ENCODE data around the gene RPN1.
"Not testable (repeated sequence)": the region's sequence is repeated elsewhere in the genome, so short reads cannot be mapped to it uniquely, and the experiment has no call there.

RPN1 gene

DNA sequence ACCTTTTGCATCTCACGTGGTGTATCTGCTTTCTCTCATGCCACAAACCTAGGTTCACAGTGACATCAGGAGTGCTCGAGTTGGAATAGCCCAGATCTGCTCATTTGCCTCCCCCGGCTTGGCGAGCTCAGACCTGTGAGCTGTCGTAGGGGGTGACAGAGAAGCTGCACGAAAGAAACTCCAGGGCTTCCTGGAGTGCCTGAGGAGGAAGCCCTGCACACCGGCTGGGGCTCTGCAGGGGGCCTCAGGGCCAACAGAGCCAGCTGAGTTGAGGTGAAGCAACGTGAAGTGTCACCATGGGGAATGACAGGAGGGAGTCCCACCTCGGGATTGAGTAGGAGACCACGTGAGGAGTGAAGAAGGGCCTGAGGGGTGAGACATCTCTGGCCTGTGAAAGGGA lies 62.5 kb downstream of the RPN1 start:
- no peaks in the 10 kb centered on the region for H3K9me3 ChIP-seq (ENCODE audit: control insufficient read depth, insufficient read depth, low read length)
- H3K4me1 ChIP-seq (ENCODE audit: control insufficient read depth, insufficient read depth, low read length): peaks cover 8% of the 10 kb centered on the region; the same call in 1 of the 2 replicates
- H3K27ac ChIP-seq (ENCODE audit: low read depth, low read length): no peak overlapping the region
- H3K9ac ChIP-seq (ENCODE audit: low read depth, low read length): no peak overlapping the region
- no peak overlapping the region for H3K4me3 ChIP-seq (ENCODE audit: low read depth, low read length)
- peaks cover 7% of the 10 kb centered on the region; the same call in 1 of the 2 replicates for H3K27me3 ChIP-seq (ENCODE audit: control insufficient read depth, insufficient read depth, low read length)
- no peaks in the 10 kb centered on the region for H3K36me3 ChIP-seq (ENCODE audit: control insufficient read depth, insufficient read depth, low read length)

DNA sequence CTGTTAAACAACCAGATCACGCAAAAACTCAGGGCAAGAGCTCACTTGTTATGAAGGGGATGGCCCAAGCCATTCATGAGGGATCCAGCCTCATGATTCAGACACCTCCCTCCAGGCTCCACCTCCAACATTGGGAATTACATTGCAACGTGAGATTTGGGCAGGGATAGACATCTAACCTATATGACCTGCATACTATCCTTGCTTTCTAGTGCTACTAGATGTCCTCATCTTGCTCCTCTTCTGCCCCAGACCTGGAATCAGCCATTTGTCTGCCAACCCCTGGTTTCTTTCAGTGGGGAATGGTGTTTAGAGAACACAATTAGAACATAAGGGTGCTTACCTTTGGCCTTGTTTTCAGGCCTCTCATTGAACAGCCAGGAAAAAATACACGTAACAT lies 63.2 kb downstream of the RPN1 start:
- H3K9me3 ChIP-seq (ENCODE audit: control insufficient read depth, insufficient read depth, low read length): no peaks in the 10 kb centered on the region
- no peaks in the 10 kb centered on the region for H3K36me3 ChIP-seq (ENCODE audit: control insufficient read depth, insufficient read depth, low read length)
- no peak overlapping the region for H3K9ac ChIP-seq (ENCODE audit: low read depth, low read length)
- H3K27me3 ChIP-seq (ENCODE audit: control insufficient read depth, insufficient read depth, low read length): peaks cover 10% of the 10 kb centered on the region; the same call in 1 of the 2 replicates
- 0 out of 2 replicates have a peak, but pooled peaks cover 3% of the 10 kb centered on the region for H3K4me1 ChIP-seq (ENCODE audit: control insufficient read depth, insufficient read depth, low read length)
- H3K4me3 ChIP-seq (ENCODE audit: low read depth, low read length): no peak overlapping the region
- no peak overlapping the region for H3K27ac ChIP-seq (ENCODE audit: low read depth, low read length)

DNA sequence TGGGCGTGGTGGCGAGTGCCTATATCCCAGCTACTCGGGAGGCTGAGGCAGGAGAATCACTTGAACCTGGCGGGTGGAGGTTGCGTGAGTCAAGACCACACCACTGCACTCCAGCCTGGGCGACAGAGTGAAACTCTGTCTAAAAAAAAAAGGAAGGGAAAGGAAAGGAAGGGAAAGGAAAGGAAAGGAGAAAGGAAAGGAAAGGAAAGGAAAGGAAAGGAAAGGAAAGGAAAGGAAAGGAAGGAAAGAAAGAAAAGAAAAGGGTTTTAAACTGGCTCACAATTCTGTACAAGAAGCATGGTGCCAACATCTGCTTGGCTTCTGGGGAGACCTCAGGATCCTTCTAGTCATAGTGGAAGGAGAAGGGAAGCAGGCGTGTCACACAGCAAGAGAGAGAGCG lies 63.7 kb downstream of the RPN1 start:
- not testable (repeated sequence) for H3K4me1 ChIP-seq (ENCODE audit: control insufficient read depth, insufficient read depth, low read length)

DNA sequence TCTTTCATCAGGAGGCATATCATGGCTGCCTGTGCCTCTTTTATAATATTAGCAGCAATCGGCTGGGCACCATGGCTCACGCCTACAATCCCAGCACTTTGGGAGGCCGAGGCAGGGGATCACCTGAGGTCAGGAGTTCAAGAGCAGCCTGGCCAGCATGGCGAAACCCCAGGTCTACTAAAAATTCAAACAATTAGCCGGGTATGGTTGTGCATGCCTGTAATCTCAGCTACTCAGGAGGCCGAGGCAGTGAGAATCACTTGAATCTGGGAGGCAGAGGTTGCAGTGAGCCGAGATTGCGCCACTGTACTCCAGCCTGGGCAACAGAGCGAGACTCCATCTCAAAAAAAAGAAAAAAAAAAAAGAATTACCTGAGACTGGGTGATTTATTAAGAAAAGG lies 64.2 kb downstream of the RPN1 start:
- not testable (repeated sequence) for H3K4me3 ChIP-seq (ENCODE audit: low read depth, low read length); H3K27ac ChIP-seq (ENCODE audit: low read depth, low read length); H3K27me3 ChIP-seq (ENCODE audit: control insufficient read depth, insufficient read depth, low read length); H3K4me1 ChIP-seq (ENCODE audit: control insufficient read depth, insufficient read depth, low read length); H3K36me3 ChIP-seq (ENCODE audit: control insufficient read depth, insufficient read depth, low read length); H3K9me3 ChIP-seq (ENCODE audit: control insufficient read depth, insufficient read depth, low read length); H3K9ac ChIP-seq (ENCODE audit: low read depth, low read length)

More for the DNA sequence above, 63.7 kb downstream of the RPN1 start:
- H3K27ac ChIP-seq (ENCODE audit: low read depth, low read length); H3K4me3 ChIP-seq (ENCODE audit: low read depth, low read length); H3K36me3 ChIP-seq (ENCODE audit: control insufficient read depth, insufficient read depth, low read length); H3K9me3 ChIP-seq (ENCODE audit: control insufficient read depth, insufficient read depth, low read length); H3K27me3 ChIP-seq (ENCODE audit: control insufficient read depth, insufficient read depth, low read length); H3K9ac ChIP-seq (ENCODE audit: low read depth, low read length): not testable (repeated sequence)

DNA sequence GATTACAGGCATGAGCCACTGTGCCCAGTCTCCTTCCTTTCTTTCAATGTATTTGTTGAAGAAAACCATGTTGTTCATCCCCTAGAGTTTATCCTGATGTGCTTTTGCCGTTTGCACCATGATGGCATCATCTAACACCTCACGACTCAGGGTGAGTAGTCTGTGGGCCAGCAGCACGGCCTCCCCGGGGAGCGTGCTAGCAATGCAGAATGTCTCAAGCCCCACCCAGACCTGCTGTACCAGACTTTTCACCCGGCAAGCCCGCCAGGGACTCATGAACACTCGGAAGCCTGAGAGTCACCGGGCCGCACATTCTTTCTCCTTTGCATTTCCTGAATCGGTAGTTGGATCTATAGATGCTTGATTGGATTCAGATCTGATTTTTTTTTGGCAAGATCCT lies 64.6 kb downstream of the RPN1 start:
- H3K27me3 ChIP-seq (ENCODE audit: control insufficient read depth, insufficient read depth, low read length): peaks cover 10% of the 10 kb centered on the region; the same call in 1 of the 2 replicates
- no peaks in the 10 kb centered on the region for H3K36me3 ChIP-seq (ENCODE audit: control insufficient read depth, insufficient read depth, low read length)
- 0 out of 2 replicates have a peak, but pooled peaks cover 3% of the 10 kb centered on the region for H3K4me1 ChIP-seq (ENCODE audit: control insufficient read depth, insufficient read depth, low read length)
- no peaks in the 10 kb centered on the region for H3K9me3 ChIP-seq (ENCODE audit: control insufficient read depth, insufficient read depth, low read length)
- H3K4me3 ChIP-seq (ENCODE audit: low read depth, low read length): no peak overlapping the region
- no peak overlapping the region for H3K27ac ChIP-seq (ENCODE audit: low read depth, low read length)
- H3K9ac ChIP-seq (ENCODE audit: low read depth, low read length): no peak overlapping the region

DNA sequence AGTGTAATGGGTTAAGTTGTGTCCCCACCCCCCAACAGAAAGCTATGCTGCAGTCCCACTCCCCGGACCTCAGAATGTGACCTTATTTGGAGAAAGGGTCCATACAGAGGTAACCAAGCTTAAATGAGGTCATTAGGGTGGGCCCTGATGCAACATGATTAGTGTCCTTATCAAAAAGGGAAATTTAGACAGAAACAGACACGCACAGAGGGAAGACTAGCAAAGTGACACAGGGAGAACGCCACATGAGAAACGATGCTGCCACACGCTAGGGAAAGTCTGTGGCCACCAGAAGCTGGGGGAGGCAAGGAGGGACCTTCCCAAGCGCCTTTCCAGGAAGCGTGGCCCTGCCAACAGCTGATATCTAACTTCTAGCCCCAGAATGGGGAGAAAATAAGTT lies 65.4 kb downstream of the RPN1 start:
- no peak overlapping the region for H3K9ac ChIP-seq (ENCODE audit: low read depth, low read length)
- no peak overlapping the region for H3K27ac ChIP-seq (ENCODE audit: low read depth, low read length)
- H3K4me3 ChIP-seq (ENCODE audit: low read depth, low read length): no peak overlapping the region
- H3K4me1 ChIP-seq (ENCODE audit: control insufficient read depth, insufficient read depth, low read length): 0 out of 2 replicates have a peak, but pooled peaks cover 3% of the 10 kb centered on the region
- no peaks in the 10 kb centered on the region for H3K36me3 ChIP-seq (ENCODE audit: control insufficient read depth, insufficient read depth, low read length)
- H3K27me3 ChIP-seq (ENCODE audit: control insufficient read depth, insufficient read depth, low read length): peaks cover 10% of the 10 kb centered on the region; the same call in 1 of the 2 replicates
- no peaks in the 10 kb centered on the region for H3K9me3 ChIP-seq (ENCODE audit: control insufficient read depth, insufficient read depth, low read length)

DNA sequence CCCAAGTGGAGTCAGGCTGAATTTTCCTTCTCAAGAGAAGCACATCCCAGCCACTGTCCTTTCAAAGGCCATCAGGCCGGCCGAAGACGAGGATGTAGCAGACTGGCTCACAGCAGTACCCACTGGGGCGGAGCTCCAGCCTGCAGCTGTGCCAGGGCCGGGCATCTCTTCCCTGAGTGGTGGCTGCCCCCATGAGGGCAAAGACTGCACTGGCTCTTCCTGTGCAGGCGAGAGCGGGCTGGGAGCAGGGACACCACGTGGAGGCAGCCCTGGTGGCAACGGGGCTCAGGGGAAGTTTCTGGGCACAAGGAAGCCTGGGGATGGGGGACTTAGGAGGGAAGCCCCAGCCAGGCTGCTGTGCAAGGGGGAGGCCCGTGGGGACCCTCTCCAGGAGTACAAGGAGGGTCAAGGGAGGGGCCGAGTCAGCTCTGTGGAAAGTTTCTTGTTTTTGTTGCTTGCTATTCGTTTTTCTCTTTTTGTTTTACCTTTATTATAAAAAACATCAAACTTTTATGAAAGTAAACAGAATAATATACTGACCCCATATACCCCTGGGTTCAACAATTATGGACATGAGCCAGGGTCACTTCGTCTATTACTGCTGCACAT lies 66.1 kb downstream of the RPN1 start:
- Histone ChIP-seq H3K9me3 (ENCODE audit: control insufficient read depth, insufficient read depth, low read length) (0 out of 2 replicates have a peak, but pooled peaks cover 3% of the 10 kb centered on the region), H3K4me3 (ENCODE audit: low read depth, low read length) (no peak overlapping the region), H3K27me3 (ENCODE audit: control insufficient read depth, insufficient read depth, low read length) (peaks cover 10% of the 10 kb centered on the region; the same call in 1 of the 2 replicates), H3K9ac (ENCODE audit: low read depth, low read length) (no peak overlapping the region), H3K36me3 (ENCODE audit: control insufficient read depth, insufficient read depth, low read length) (no peaks in the 10 kb centered on the region), H3K4me1 (ENCODE audit: control insufficient read depth, insufficient read depth, low read length) (0 out of 2 replicates have a peak, but pooled peaks cover 3% of the 10 kb centered on the region), H3K27ac (ENCODE audit: low read depth, low read length) (no peak overlapping the region)

DNA sequence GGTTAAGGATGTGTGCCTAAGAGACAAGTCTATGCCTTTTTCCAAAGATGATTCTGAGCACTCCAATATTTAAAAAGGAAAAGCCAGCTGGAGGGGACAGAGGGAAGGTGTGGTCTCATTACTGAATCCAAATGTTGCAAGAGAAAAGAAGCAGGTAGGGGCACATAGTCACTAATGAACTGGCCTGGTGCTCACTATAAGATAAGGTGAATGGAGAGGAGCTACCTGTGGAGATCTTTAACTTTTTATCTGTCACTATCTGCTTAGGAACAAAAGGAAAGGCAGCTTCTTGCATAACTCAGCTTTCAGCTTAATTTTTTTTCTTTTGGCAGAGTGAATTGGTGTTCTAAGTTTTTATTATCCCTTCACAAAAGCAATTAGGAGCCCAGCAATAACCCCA lies 69.1 kb downstream of the RPN1 start:
- no peak overlapping the region for H3K9ac ChIP-seq (ENCODE audit: low read depth, low read length)
- H3K4me3 ChIP-seq (ENCODE audit: low read depth, low read length): no peak overlapping the region
- H3K27me3 ChIP-seq (ENCODE audit: control insufficient read depth, insufficient read depth, low read length): peaks cover 10% of the 10 kb centered on the region; the same call in 1 of the 2 replicates
- H3K36me3 ChIP-seq (ENCODE audit: control insufficient read depth, insufficient read depth, low read length): no peaks in the 10 kb centered on the region
- H3K4me1 ChIP-seq (ENCODE audit: control insufficient read depth, insufficient read depth, low read length): 0 out of 2 replicates have a peak, but pooled peaks cover 3% of the 10 kb centered on the region
- 0 out of 2 replicates have a peak, but pooled peaks cover 3% of the 10 kb centered on the region for H3K9me3 ChIP-seq (ENCODE audit: control insufficient read depth, insufficient read depth, low read length)
- no peak overlapping the region for H3K27ac ChIP-seq (ENCODE audit: low read depth, low read length)

DNA sequence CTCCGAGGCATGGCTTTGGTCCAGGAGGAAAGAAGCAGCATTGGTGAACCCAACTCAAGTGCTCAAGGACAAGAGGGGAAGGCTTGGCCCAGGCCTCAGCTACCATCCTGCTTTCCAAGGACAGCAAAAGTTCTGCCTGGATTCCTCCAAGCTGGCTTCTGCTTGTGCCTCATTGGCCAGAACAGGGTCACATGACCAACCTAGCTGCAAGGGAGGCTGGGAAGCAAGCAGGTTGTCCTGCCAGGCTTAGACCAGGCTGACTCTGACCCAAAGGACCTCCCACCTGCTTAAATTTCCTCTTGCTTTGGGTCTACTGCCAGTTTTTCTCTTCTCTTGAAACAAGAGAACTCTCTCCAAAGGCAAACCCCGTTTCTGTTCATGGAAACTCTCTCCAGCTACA lies 70.7 kb downstream of the RPN1 start:
- peaks cover 10% of the 10 kb centered on the region; the same call in 1 of the 2 replicates for H3K27me3 ChIP-seq (ENCODE audit: control insufficient read depth, insufficient read depth, low read length)
- no peak overlapping the region for H3K4me3 ChIP-seq (ENCODE audit: low read depth, low read length)
- no peaks in the 10 kb centered on the region for H3K36me3 ChIP-seq (ENCODE audit: control insufficient read depth, insufficient read depth, low read length)
- no peak overlapping the region for H3K9ac ChIP-seq (ENCODE audit: low read depth, low read length)
- H3K9me3 ChIP-seq (ENCODE audit: control insufficient read depth, insufficient read depth, low read length): 0 out of 2 replicates have a peak, but pooled peaks cover 3% of the 10 kb centered on the region
- no peaks in the 10 kb centered on the region for H3K4me1 ChIP-seq (ENCODE audit: control insufficient read depth, insufficient read depth, low read length)
- H3K27ac ChIP-seq (ENCODE audit: low read depth, low read length): no peak overlapping the region

DNA sequence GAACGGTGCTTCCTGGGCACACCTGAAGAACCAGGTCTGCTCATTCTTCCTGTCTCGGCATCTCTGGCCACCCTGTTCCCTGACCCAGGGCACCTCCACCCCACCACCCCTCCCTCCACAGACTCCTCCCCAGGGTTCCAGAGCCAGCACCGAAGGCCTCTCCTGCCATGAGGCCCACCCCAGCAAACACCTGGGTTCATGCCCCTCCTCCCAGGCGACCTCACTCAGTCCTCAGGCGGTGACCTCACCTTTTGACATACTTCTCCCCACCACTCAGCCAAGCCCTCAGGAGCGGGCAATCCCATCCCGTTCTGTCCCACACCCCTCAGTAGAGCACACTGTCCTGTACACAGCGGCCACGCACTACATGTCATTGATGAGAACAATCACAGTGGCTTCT lies 72.3 kb downstream of the RPN1 start:
- no peak overlapping the region for H3K9ac ChIP-seq (ENCODE audit: low read depth, low read length)
- peak overlapping the region; percentile 24 for H3K27ac ChIP-seq (ENCODE audit: low read depth, low read length)

DNA sequence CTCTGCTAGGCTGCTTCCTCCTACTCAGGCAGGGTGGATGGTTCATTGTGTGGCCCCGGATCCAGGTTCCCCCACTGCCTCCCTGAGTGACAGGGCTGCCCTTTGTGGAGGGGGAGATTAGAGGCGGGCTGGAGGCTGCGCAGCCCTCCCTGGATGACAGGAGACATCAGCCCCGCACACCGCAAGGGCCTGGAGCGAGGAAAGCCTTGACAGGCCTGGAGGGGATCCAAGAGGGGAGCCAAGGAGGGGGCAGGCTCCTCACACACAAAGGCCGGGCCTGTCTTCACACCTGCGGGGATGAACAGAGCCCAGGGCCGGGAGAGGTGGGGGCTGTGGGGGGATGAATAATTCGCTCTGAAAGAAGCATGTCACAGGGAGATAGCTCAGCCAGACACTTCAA lies 72.9 kb downstream of the RPN1 start:
- no peaks in the 10 kb centered on the region for H3K27me3 ChIP-seq (ENCODE audit: control insufficient read depth, insufficient read depth, low read length)
- H3K27ac ChIP-seq (ENCODE audit: low read depth, low read length): peak overlapping the region; percentile 24
- no peaks in the 10 kb centered on the region for H3K36me3 ChIP-seq (ENCODE audit: control insufficient read depth, insufficient read depth, low read length)
- 0 out of 2 replicates have a peak, but pooled peaks cover 3% of the 10 kb centered on the region for H3K9me3 ChIP-seq (ENCODE audit: control insufficient read depth, insufficient read depth, low read length)
- no peak overlapping the region for H3K4me3 ChIP-seq (ENCODE audit: low read depth, low read length)
- H3K4me1 ChIP-seq (ENCODE audit: control insufficient read depth, insufficient read depth, low read length): no peaks in the 10 kb centered on the region
- no peak overlapping the region for H3K9ac ChIP-seq (ENCODE audit: low read depth, low read length)

More for the DNA sequence above, 72.3 kb downstream of the RPN1 start:
- Histone ChIP-seq H3K4me1 (ENCODE audit: control insufficient read depth, insufficient read depth, low read length) (no peaks in the 10 kb centered on the region), H3K36me3 (ENCODE audit: control insufficient read depth, insufficient read depth, low read length) (no peaks in the 10 kb centered on the region), H3K4me3 (ENCODE audit: low read depth, low read length) (no peak overlapping the region), H3K9me3 (ENCODE audit: control insufficient read depth, insufficient read depth, low read length) (0 out of 2 replicates have a peak, but pooled peaks cover 3% of the 10 kb centered on the region), H3K27me3 (ENCODE audit: control insufficient read depth, insufficient read depth, low read length) (peaks cover 5% of the 10 kb centered on the region; the same call in 1 of the 2 replicates)
